Left lung (tissue), 10 donors: ENCODE measurements around the gene TMEM130. TPM values are rescaled to one million over a fixed set of nuclear protein-coding genes. Genes with fewer than 3 reads are reported as not detected.

Experiments used
- ATAC-seq: fragments of 200-7000 bp; cut with Tn5 transposase; one replicate; pipeline ENCODE4 v1.9.1; 2020; ENCODE audit warnings: moderate library complexity
- DNase-seq, 4 donors: peaks; one replicate each; pipeline ENCODE4 v3.0.0-alpha.2; 2013 to 2020
- H3K27ac ChIP-seq, 2 donors: fragments of 200-600 bp; sonication (generic) in 1 of 2; one replicate each; pipeline versions ENCODE4 v1.5.0 to v1.8.0; 2020 to 2021
- H3K27me3 ChIP-seq, 2 donors: fragments of 200-600 bp; sonication (generic) in 1 of 2; one replicate each; pipeline versions ENCODE4 v1.5.0 to v1.8.0; 2020 to 2021
- H3K36me3 ChIP-seq, 2 donors: fragments of 200-600 bp; sonication (generic) in 1 of 2; one replicate each; pipeline versions ENCODE4 v1.5.0 to v1.8.0; 2020 to 2021
- H3K4me1 ChIP-seq, 2 donors: fragments of 200-600 bp; one replicate each; pipeline ENCODE4 v1.8.0; 2021
- H3K4me3 ChIP-seq, 2 donors: fragments of 200-600 bp; sonication (generic) in 1 of 2; one replicate each; pipeline versions ENCODE4 v1.5.0 to v1.8.0; 2020 to 2021; ENCODE audit warnings: mild to moderate bottlenecking in 1 of 2
- H3K9me3 ChIP-seq, 2 donors: fragments of 200-600 bp; sonication (generic) in 1 of 2; one replicate each; pipeline versions ENCODE4 v1.5.0 to v1.8.0; 2020 to 2021
- CTCF ChIP-seq, 2 donors: fragments of 200-600 bp; sonication (generic) in 1 of 2; IDR thresholded peaks; one replicate each; pipeline versions ENCODE4 v1.5.0 to v1.8.0; 2021; ENCODE audit warnings: antibody characterized with exemption in 2 of 2
- intact Hi-C, 2 donors: fragments of 100-400 bp; cut with DNase I; formaldehyde crosslinking; loops; one replicate each; pipeline versions ENCODE4 v1.11.2 to v1.14.2; 2022
- polyA plus RNA-seq, 6 donors: library from polyadenylated mRNA; unstranded; fragments of 120-200 nt; gene quantifications; one replicate each; pipeline ENCODE4 v1.2.1, GENCODE V29; 2013; ENCODE audit not compliant: insufficient read length in 6 of 6
- total RNA-seq, 2 donors: library from RNA; stranded (reverse); fragmentation: NEBNext Ultra II Directional; extraction: Animal tissue kit (Norgen Biotek cat#: 25700); gene quantifications; one replicate each; pipeline ENCODE4 v1.2.1, GENCODE V29; 2021
- donor health status: DM: no; HTN: yes; CAD: no.
- donor health status: DM: no; HTN: no; CAD: no.

Gene TMEM130
- total and polyA plus RNA-seq, 8 donors = 0.17 to 1.5 (median 0.32) TPM

GRCh38 chr7:98868450-98868849 lies 1.4 kb downstream of the TMEM130 start:
- Histone ChIP-seq H3K27ac (no peak overlapping the region), H3K36me3 (no peaks in the 10 kb centered on the region), H3K27me3 (peaks cover 26 to 68% of the 10 kb centered on the region in 2 donors), H3K9me3 (no peaks in the 10 kb centered on the region), H3K4me1 (peaks cover 0 to 31% of the 10 kb centered on the region in 2 donors), H3K4me3 (no peak overlapping the region)
- DNase-seq (no peak), ATAC-seq (no peak)
- TF ChIP-seq CTCF (IDR thresholded peaks at IDR 0.05) = no peak
- intact Hi-C loops = no loop called here

GRCh38 chr7:98866765-98867164 lies 3.0 kb downstream of the TMEM130 start:
- intact Hi-C loops = no loop called here

GRCh38 chr7:98866351-98866750 lies 3.5 kb downstream of the TMEM130 start:
- H3K27ac ChIP-seq = no peak overlapping the region
- intact Hi-C loops = no loop called here
- H3K9me3 ChIP-seq = no peaks in the 10 kb centered on the region
- no peak for TF ChIP-seq CTCF (IDR thresholded peaks at IDR 0.05)
- H3K27me3 ChIP-seq = peaks cover 23 to 59% of the 10 kb centered on the region in 2 donors
- H3K36me3 ChIP-seq = no peaks in the 10 kb centered on the region
- DNase-seq (no peak), ATAC-seq (no peak)
- no peak overlapping the region for H3K4me3 ChIP-seq
- peaks cover 0 to 31% of the 10 kb centered on the region in 2 donors for H3K4me1 ChIP-seq

More at GRCh38 chr7:98866765-98867164, 3.0 kb downstream of the TMEM130 start:
- no peak overlapping the region for H3K27ac ChIP-seq
- no peaks in the 10 kb centered on the region for H3K36me3 ChIP-seq
- peaks cover 0 to 31% of the 10 kb centered on the region in 2 donors for H3K4me1 ChIP-seq
- no peak for TF ChIP-seq CTCF (IDR thresholded peaks at IDR 0.05)
- H3K27me3 ChIP-seq = peaks cover 26 to 63% of the 10 kb centered on the region in 2 donors
- no peak overlapping the region for H3K4me3 ChIP-seq
- H3K9me3 ChIP-seq = no peaks in the 10 kb centered on the region
- DNase-seq (no peak), ATAC-seq (no peak)

- no peak for TF ChIP-seq CTCF (IDR thresholded peaks at IDR 0.05)
- Histone ChIP-seq H3K27ac (no peak overlapping the region), H3K36me3 (no peaks in the 10 kb centered on the region), H3K27me3 (peaks cover 8 to 45% of the 10 kb centered on the region in 2 donors), H3K4me3 (no peak overlapping the region), H3K4me1 (peaks cover 0 to 21% of the 10 kb centered on the region in 2 donors), H3K9me3 (no peaks in the 10 kb centered on the region)
- ATAC-seq (peak; percentile 12), DNase-seq (peak in 1 of 4 donors; percentile 41)
- intact Hi-C loops = no loop called here
Observed at GRCh38 chr7:98864731-98865453, 4.9 kb downstream of the TMEM130 start.

- intact Hi-C loops = no loop called here
- H3K4me3 ChIP-seq = no peak overlapping the region
- no peaks in the 10 kb centered on the region for H3K36me3 ChIP-seq
- ATAC-seq (no peak), DNase-seq (no peak)
- no peak for TF ChIP-seq CTCF (IDR thresholded peaks at IDR 0.05)
- no peak overlapping the region for H3K27ac ChIP-seq
- H3K4me1 ChIP-seq = peaks cover 0 to 8% of the 10 kb centered on the region in 2 donors
- H3K27me3 ChIP-seq = peaks cover 0 to 32% of the 10 kb centered on the region in 2 donors
- H3K9me3 ChIP-seq = no peaks in the 10 kb centered on the region
Observed at GRCh38 chr7:98863601-98864000, 6.2 kb downstream of the TMEM130 start.
